GM21529 (cell line): ENCODE measurements around the gene AEBP1.

Source experiments
- ATAC-seq: cut with Tn5 transposase; IDR thresholded peaks from one replicate; pipeline ENCODE4 v1.9.1; 2021; ENCODE audit not compliant: unreplicated experiment

The AEBP1 gene

GRCh38 chr7:44104860-44105771, 971 bp downstream of the AEBP1 start:
- no peak for ATAC-seq

- no peak for ATAC-seq
Measured at GRCh38 chr7:44105832-44106231, 1.7 kb downstream of the AEBP1 start.

- ATAC-seq: no peak
Measured at GRCh38 chr7:44106311-44107065, 2.3 kb downstream of the AEBP1 start.

DNA sequence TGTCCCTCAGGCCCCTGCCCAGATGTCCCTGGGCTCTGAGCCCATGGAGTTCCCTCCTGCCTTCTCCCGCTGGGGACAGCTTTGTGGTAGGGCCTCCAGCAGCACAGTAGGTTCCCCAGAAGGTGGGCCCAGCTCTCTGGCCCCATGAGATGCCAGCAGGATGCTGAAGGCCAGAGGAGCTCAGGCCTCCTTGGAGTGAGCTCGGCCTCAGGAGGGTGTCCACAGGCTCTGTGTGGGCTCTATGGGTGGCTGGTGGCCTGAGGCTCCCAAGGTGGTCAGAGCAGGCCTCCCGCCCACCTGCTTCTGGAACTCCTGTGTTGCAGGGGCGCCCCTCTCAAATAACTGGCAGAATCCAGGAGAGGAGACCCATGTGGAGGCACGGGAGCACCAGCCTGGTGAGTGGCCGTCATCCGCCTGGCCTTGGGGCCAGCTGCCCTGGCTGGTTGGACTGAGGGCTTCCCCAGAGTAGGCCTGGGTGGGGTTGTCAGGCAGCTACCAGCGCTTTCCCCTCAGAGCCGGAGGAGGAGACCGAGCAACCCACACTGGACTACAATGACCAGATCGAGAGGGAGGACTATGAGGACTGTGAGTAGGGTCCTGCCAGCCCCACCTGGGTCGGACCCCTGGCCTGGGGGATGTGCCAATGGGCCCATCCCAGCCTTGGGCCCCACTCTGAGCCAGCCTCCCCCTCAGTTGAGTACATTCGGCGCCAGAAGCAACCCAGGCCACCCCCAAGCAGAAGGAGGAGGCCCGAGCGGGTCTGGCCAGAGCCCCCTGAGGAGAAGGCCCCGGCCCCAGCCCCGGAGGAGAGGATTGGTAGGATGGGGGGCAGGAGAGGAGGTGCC, 3.2 kb downstream of the AEBP1 start:
- no peak for ATAC-seq

- ATAC-seq: no peak
Measured at GRCh38 chr7:44107961-44108767, 4.0 kb downstream of the AEBP1 start.

- no peak for ATAC-seq
Measured at GRCh38 chr7:44108768-44109750, 4.9 kb downstream of the AEBP1 start.

GRCh38 chr7:44109991-44110390, 5.8 kb downstream of the AEBP1 start:
- ATAC-seq: no peak

GRCh38 chr7:44110719-44111635, 6.8 kb downstream of the AEBP1 start:
- no peak for ATAC-seq

DNA sequence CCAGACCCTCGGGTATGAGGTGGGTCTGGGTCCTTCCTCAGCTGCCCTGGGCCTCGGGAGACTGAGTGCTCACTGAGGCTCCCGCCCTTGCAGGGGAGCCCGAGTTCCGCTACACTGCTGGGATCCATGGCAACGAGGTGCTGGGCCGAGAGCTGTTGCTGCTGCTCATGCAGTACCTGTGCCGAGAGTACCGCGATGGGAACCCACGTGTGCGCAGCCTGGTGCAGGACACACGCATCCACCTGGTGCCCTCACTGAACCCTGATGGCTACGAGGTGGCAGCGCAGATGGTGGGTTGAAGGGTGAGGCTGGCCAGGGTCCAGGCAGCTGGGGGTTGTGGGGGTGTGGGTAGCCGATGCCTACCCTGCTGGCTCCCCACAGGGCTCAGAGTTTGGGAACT, 7.6 kb downstream of the AEBP1 start:
- ATAC-seq: no peak

DNA sequence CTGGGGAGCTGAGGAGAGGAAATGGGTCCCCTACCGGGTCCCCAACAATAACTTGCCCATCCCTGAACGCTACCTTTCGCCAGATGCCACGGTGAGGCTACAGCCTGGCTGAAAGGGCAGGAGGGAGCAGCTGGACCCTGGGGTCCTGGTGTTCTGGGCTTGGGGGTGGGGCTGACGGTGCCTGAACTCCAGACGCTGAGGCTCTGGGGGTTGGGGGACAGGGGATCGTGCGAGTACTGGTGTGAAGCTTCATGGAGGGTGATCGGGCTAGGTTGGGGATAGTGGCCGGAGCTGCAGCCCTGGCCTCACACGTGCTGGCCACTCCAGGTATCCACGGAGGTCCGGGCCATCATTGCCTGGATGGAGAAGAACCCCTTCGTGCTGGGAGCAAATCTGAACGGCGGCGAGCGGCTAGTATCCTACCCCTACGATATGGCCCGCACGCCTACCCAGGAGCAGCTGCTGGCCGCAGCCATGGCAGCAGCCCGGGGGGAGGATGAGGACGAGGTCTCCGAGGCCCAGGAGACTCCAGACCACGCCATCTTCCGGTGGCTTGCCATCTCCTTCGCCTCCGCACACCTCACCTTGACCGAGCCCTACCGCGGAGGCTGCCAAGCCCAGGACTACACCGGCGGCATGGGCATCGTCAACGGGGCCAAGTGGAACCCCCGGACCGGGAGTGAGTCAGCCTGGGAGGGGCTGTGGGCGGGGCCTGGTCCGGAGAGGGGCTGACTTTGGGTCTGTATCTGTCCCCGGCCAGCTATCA, 8.3 kb downstream of the AEBP1 start:
- ATAC-seq: no peak

GRCh38 chr7:44112997-44113763, 9.0 kb downstream of the AEBP1 start:
- no peak for ATAC-seq

DNA sequence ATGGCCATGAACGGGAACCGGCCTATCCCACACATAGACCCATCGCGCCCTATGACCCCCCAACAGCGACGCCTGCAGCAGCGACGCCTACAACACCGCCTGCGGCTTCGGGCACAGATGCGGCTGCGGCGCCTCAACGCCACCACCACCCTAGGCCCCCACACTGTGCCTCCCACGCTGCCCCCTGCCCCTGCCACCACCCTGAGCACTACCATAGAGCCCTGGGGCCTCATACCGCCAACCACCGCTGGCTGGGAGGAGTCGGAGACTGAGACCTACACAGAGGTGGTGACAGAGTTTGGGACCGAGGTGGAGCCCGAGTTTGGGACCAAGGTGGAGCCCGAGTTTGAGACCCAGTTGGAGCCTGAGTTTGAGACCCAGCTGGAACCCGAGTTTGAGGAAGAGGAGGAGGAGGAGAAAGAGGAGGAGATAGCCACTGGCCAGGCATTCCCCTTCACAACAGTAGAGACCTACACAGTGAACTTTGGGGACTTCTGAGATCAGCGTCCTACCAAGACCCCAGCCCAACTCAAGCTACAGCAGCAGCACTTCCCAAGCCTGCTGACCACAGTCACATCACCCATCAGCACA, 9.7 kb downstream of the AEBP1 start:
- ATAC-seq: no peak

GRCh38 chr7:44114586-44115310, 10.6 kb downstream of the AEBP1 start:
- ATAC-seq: no peak

DNA sequence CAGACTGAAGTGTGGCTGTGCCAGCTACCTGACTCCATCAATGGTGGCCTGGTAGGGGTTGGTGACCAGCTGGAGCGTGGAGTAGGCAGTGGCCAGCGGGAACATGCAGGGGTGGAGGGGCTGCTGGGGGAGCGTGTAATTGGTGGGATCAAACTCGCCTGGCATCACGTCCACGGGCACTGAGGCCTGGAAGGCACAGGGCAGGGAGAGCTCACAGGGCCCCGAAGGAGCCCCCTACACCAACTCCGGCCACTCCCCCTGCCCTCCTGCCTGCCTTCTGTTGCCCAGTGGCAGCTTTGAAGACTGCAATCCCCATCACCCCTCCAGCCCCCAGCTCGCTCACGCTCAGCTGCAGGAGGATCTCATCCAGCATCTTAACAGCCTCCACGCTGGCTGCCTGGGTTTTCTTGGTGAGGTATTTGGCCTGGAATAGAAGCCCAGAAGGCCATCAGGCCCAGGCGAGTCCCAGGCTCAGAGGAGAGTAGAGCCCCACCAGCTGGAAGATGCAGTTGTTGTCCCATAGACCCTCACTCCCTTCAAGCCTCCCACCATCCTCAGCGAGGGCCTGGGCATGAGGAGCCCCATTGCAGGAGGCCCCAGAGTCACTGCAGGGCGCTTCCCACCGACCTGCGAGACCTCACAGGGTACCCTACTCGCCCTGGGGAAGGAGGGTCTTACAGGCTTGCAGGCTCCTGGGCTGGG, 12.1 kb downstream of the AEBP1 start:
- ATAC-seq: no peak
